Testis (tissue), 3 donors: ENCODE measurements around the gene PIP5KL1. TPM values are rescaled to one million over a fixed set of nuclear protein-coding genes. Genes with fewer than 3 reads are reported as not detected.
A peak's percentile ranks its signal among the peaks of the same experiment; 100 is the strongest.

ENCODE experiments used
- DNase-seq: peaks from one replicate; pipeline ENCODE4 v3.0.0-alpha.2; 2019
- H3K27ac ChIP-seq, 2 donors: fragments of 200-600 bp; sonication (generic); one replicate each; pipeline ENCODE4 v1.5.1; 2019
- H3K27me3 ChIP-seq: fragments of 200-600 bp; sonication (generic); one replicate; pipeline ENCODE4 v1.5.1; 2019
- H3K36me3 ChIP-seq: fragments of 200-600 bp; sonication (generic); one replicate; pipeline ENCODE4 v1.5.1; 2017; ENCODE audit warnings: low read depth; ENCODE audit errors: missing control alignments
- H3K4me1 ChIP-seq: fragments of 200-600 bp; sonication (generic); one replicate; pipeline ENCODE4 v1.5.1; 2019
- H3K4me3 ChIP-seq, 2 donors: fragments of 200-600 bp; sonication (generic); one replicate each; pipeline ENCODE4 v1.5.1; 2017 to 2019
- H3K9me3 ChIP-seq: fragments of 200-600 bp; sonication (generic); one replicate; pipeline ENCODE4 v1.5.1; 2017
- POLR2A ChIP-seq: fragments of 450-650 bp; IDR thresholded peaks from one replicate; pipeline ENCODE4 v1.6.1; 2017; ENCODE audit warnings: antibody characterized with exemption, mild to moderate bottlenecking, moderate library complexity
- WGBS, 2 donors: methylation state at CpG; one replicate each; pipeline ENCODE4 v1.1.5; 2018; 5-methylcytosine and 5-hydroxymethylcytosine counted together
- intact Hi-C: fragments of 100-400 bp; cut with DNase I; formaldehyde crosslinking; loops from one replicate; pipeline ENCODE4 v1.15.1; 2023; ENCODE audit warnings: low total_unique reads
- polyA plus RNA-seq: library from polyadenylated mRNA; stranded (reverse); fragments of 350-450 nt; fragmentation: Illumina TruSeq; extraction: RNeasy Lipid Tissue Mini Kit (QIAGEN cat#74804); gene quantifications from one replicate; pipeline ENCODE4 v1.2.3, GENCODE V29; 2014; ENCODE audit warnings: low read depth, low replicate concordance; ENCODE audit not compliant: insufficient read depth
- total RNA-seq, 2 donors: library from RNA; depleted of rRNA; stranded (reverse); fragments of >200 nt; gene quantifications; one replicate each; pipeline ENCODE4 v1.2.3, GENCODE V29; 2016
- TF ChIP-seq, protein P1 (sequence below), 3 experiments: fragments of 450-650 bp in 2 of 3; fragments of 200-600 bp in 1 of 3; sonication (generic) in 1 of 3; IDR thresholded peaks; one replicate each; pipeline ENCODE4 v1.5.1; 2016 to 2019; ENCODE audit warnings: antibody characterized with exemption in 3 of 3, mild to moderate bottlenecking in 2 of 3, moderate library complexity in 1 of 3

Gene PIP5KL1
- total and polyA plus RNA-seq, 3 donors from 2014 or later: 3.9 to 10.2 (median 8.4) TPM

DNA sequence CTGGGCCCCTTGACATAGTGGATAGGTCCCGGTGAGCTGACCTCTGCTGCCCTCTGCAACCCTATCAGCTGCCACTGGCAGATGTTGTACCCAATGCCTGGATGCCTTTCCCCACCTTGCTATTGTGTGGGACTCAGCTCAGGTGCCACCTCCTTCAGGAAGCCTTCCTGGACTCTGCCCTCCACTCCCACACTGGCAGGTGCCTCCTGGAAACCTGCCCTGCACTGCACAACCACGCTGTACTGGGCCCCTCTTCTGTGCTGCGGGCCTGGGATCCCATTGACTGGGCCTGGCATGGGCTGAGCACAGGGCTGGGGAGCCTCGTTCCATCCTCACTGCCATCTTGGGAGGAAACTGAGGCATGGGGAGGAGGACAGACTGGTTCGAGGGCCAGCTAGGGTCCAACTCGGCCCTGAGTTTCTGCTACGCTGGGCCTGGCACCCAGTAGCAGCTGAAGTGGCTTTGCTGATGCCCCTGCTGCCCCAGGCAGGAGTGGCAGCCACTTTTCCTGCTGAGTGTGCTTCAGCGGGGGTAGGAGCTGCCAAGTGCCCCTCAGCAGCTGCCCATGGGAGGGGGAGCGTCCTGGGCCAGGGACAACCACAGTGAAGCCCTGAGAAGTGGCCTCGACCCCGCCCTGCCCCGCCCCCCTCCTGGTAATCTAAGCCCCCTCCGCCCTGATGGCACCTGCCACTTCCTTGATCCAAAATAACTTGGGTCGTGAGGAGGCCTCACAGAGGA is 54.4 kb downstream of the PIP5KL1 start:
- no peak overlapping the region for H3K4me3 ChIP-seq
- no peaks in the 10 kb centered on the region for H3K27me3 ChIP-seq
- no peaks in the 10 kb centered on the region for H3K36me3 ChIP-seq
- H3K4me1 ChIP-seq: peaks cover 46% of the 10 kb centered on the region
- H3K27ac ChIP-seq: peak overlapping the region; percentile 35 to 56
- no peaks in the 10 kb centered on the region for H3K9me3 ChIP-seq
- intact Hi-C loops: loop anchor here (10.0 kb wide), 1 partner anchor 141 kb away; the partner anchor contains the start of gene TOR2A
- no peak for DNase-seq
- WGBS, 2 donors: 58 to 60% methylated on average over 4 to 13 of the region's 14 CpGs
- TF ChIP-seq, protein P1, sequence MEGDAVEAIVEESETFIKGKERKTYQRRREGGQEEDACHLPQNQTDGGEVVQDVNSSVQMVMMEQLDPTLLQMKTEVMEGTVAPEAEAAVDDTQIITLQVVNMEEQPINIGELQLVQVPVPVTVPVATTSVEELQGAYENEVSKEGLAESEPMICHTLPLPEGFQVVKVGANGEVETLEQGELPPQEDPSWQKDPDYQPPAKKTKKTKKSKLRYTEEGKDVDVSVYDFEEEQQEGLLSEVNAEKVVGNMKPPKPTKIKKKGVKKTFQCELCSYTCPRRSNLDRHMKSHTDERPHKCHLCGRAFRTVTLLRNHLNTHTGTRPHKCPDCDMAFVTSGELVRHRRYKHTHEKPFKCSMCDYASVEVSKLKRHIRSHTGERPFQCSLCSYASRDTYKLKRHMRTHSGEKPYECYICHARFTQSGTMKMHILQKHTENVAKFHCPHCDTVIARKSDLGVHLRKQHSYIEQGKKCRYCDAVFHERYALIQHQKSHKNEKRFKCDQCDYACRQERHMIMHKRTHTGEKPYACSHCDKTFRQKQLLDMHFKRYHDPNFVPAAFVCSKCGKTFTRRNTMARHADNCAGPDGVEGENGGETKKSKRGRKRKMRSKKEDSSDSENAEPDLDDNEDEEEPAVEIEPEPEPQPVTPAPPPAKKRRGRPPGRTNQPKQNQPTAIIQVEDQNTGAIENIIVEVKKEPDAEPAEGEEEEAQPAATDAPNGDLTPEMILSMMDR (IDR thresholded peaks at IDR 0.05): no peak
- TF ChIP-seq POLR2A: no peak

DNA sequence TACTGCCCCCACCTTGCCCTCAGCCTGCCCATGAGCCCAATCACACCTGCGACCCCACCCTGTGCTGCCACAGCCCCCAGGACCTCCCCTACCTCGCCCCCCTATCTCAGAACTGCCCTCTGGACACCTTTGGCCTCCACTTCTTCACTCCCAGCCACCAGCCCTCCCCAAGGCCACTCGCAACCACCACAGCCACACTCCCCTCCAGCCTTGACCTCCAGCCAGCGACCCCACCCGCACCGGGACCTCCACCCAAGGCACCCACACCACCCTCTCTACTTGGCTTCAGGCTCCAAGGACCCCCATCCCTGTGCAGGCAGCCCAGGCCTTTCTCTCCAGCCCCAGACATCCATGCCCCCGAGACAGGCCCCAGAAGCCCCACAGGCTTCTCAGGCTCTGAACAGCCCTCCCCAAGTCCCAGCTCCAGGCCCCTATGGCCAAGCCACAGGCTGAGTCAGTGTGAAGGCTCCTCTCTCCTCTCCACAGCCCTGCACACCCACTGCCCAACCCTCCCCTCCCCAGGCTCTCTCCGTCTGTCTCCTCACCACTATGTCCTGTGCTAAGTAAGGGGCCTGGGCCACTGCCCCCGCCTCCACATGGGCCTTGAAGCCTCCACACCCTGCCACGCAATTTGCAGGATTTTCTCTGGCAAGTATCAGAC is 55.1 kb downstream of the PIP5KL1 start:
- no peaks in the 10 kb centered on the region for H3K9me3 ChIP-seq
- 52 to 68% methylated on average over 10 of the region's 10 CpGs for WGBS, 2 donors
- H3K4me3 ChIP-seq: no peak overlapping the region
- peaks cover 46% of the 10 kb centered on the region for H3K4me1 ChIP-seq
- DNase-seq: no peak
- intact Hi-C loops: loop anchor here (10.0 kb wide), 1 partner anchor 141 kb away; the partner anchor contains the start of gene TOR2A
- TF ChIP-seq POLR2A: no peak
- TF ChIP-seq, protein P1 (IDR thresholded peaks at IDR 0.05): no peak
- H3K27me3 ChIP-seq: no peaks in the 10 kb centered on the region
- H3K27ac ChIP-seq: peak overlapping the region; percentile 56 to 66
- no peaks in the 10 kb centered on the region for H3K36me3 ChIP-seq

DNA sequence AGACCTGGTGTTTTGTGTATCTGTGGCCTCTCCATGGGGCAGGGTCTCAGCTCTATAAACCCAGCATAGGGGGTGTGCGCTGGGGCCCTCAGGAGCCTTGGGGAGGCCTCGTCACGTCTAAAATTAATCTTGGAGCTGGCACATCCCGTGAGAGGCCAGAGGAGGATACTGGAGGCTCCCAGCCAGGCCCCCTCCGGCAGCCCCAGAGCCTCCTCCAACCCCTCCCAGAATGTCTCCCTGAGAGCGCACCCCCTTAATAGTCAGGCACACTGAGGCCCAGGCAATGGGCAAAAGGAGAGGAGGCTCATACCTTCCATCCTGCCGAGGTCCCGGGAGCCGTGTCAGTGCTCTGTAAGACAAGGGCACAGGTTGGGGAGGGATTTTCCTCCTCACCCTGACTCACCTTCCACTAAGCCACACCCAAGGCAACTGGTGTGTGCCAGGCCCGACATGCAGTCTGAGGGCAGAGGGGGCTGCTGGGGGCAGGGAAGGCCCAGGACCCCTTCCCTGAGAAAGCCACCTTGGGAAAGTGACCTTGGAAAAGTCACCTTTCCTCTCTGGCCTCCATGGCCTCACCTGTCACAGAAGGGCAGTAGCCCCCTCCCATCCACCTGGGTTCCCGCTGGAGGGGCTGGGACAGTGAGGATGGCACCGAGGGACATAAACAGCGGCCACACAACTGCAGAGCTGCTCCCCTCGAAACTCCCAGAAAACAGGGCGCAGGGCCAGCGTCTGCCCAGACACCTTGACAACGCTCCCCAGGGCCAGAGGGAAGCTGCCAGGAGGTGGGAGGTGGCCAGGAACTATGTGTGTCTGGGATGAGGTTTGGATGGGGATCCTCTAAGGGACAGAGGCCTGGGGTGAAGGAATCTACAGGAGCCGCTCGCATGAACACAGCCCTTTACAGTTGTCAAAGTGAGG is 56.0 kb downstream of the PIP5KL1 start:
- TF ChIP-seq POLR2A: no peak
- TF ChIP-seq, protein P1 (IDR thresholded peaks at IDR 0.05): no peak
- Histone ChIP-seq H3K36me3 (no peaks in the 10 kb centered on the region), H3K27me3 (no peaks in the 10 kb centered on the region), H3K4me1 (peaks cover 50% of the 10 kb centered on the region), H3K27ac (peak overlapping the region; percentile 56 to 66), H3K9me3 (no peaks in the 10 kb centered on the region), H3K4me3 (no peak overlapping the region)
- intact Hi-C loops: loop anchor here (10.0 kb wide), 1 partner anchor 140 kb away; the partner anchor contains the start of gene TOR2A
- WGBS, 2 donors: 60 to 62% methylated on average over 11 to 19 of the region's 19 CpGs
- DNase-seq: no peak

DNA sequence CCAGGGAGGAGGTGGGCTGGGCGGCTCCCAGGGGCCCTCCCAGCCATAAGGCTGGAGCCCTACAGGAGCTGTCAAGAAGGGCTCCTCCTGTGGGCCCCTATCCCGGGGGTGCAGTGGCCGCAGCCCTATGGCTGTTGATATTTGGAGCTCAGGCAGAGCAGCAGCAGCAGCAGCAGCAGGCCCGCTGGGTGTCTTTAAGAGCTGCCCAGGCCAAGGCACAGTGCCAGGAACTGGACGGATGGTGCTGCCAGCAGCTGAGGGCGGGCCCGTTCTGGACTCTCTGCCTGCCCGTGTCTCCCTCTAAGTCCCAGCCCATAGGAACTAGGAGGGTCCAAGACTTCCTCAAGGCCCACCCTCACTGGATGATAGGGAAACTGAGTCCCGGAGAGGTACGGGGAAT is 56.7 kb downstream of the PIP5KL1 start:
- Histone ChIP-seq H3K27ac (peak overlapping the region; percentile 56 to 63), H3K36me3 (no peaks in the 10 kb centered on the region), H3K27me3 (no peaks in the 10 kb centered on the region), H3K4me3 (no peak overlapping the region), H3K4me1 (peaks cover 57% of the 10 kb centered on the region), H3K9me3 (no peaks in the 10 kb centered on the region)
- 39 to 72% methylated on average over 2 to 10 of the region's 10 CpGs for WGBS, 2 donors
- TF ChIP-seq POLR2A: no peak
- TF ChIP-seq, protein P1 (IDR thresholded peaks at IDR 0.05): no peak
- DNase-seq: peak; percentile 91
- intact Hi-C loops: loop anchor here (10.0 kb wide), 1 partner anchor 139 kb away; the partner anchor contains the start of gene TOR2A
